DND-41 (cell line): ENCODE measurements around the gene SMIM22.
"Not testable (repeated sequence)": the region's sequence is repeated elsewhere in the genome, so short reads cannot be mapped to it uniquely, and the experiment has no call there.

ENCODE experiments used
- ATAC-seq: fragments of 200-7000 bp; cut with Tn5 transposase; 3 replicates; pipeline ENCODE4 v1.9.1; 2021; ENCODE audit warnings: low read depth; ENCODE audit not compliant: insufficient read depth
- DNase-seq: peaks from one replicate; pipeline ENCODE4 v3.0.0-alpha.2; 2020
- H2AFZ ChIP-seq: 2 replicates; pipeline ENCODE4 v1.6.0; 2012; ENCODE audit warnings: low read depth, low read length
- H3K27ac ChIP-seq: 2 replicates; pipeline ENCODE4 v1.5.1; 2012; ENCODE audit warnings: low read length, inconsistent platforms
- H3K27me3 ChIP-seq: fragments of 200-600 bp; sonication (generic); 2 replicates; pipeline ENCODE4 v1.6.0; 2012; ENCODE audit warnings: low read length, mild to moderate bottlenecking, inconsistent platforms; ENCODE audit not compliant: insufficient read depth, poor library complexity
- H3K36me3 ChIP-seq: 2 replicates; pipeline ENCODE4 v1.5.1; 2012; ENCODE audit warnings: low read length, inconsistent platforms; ENCODE audit not compliant: insufficient read depth
- H3K4me1 ChIP-seq: 2 replicates; pipeline ENCODE4 v1.5.1; 2012; ENCODE audit warnings: mild to moderate bottlenecking, low read length; ENCODE audit not compliant: insufficient read depth
- H3K4me2 ChIP-seq: 2 replicates; pipeline ENCODE4 v1.6.0; 2012; ENCODE audit warnings: mild to moderate bottlenecking, moderate library complexity, low read length, inconsistent platforms; ENCODE audit not compliant: insufficient read depth
- H3K4me3 ChIP-seq, 2 experiments: fragments of 200-600 bp in 1 of 2; shearing (Covaris generic) in 1 of 2; 2 replicates each; pipeline ENCODE4 v1.5.1; 2012 to 2016; ENCODE audit warnings: inconsistent platforms in 2 of 2, low read length in 2 of 2, mild to moderate bottlenecking in 2 of 2, low read depth in 1 of 2, moderate library complexity in 1 of 2
- H3K79me2 ChIP-seq: 2 replicates; pipeline ENCODE4 v1.6.0; 2012; ENCODE audit warnings: low read length, inconsistent platforms; ENCODE audit not compliant: insufficient read depth
- H3K9ac ChIP-seq: 2 replicates; pipeline ENCODE4 v1.6.0; 2012; ENCODE audit warnings: low read depth, mild to moderate bottlenecking, inconsistent platforms, low read length, moderate library complexity
- H3K9me3 ChIP-seq: 2 replicates; pipeline ENCODE4 v1.5.1; 2012; ENCODE audit warnings: low read length, moderate library complexity, mild to moderate bottlenecking, inconsistent platforms; ENCODE audit not compliant: insufficient read depth, severe bottlenecking
- H4K20me1 ChIP-seq: 2 replicates; pipeline ENCODE4 v1.6.0; 2012; ENCODE audit warnings: low read length; ENCODE audit not compliant: insufficient read depth
- CTCF ChIP-seq: IDR thresholded peaks from 2 replicates; pipeline ENCODE4 v1.5.1; 2012; ENCODE audit warnings: borderline replicate concordance, low read length, moderate library complexity, mild to moderate bottlenecking; ENCODE audit not compliant: poor library complexity, severe bottlenecking; ENCODE audit errors: extremely low read depth
- EZH2 ChIP-seq: IDR thresholded peaks from 3 replicates; pipeline ENCODE4 v1.6.1; 2012; ENCODE audit warnings: borderline replicate concordance, low read depth, mild to moderate bottlenecking, moderate library complexity, low read length, inconsistent platforms; ENCODE audit not compliant: severe bottlenecking

Gene SMIM22

GRCh38 chr16:4783251-4783950 is 11.8 kb upstream of the SMIM22 start:
- Histone ChIP-seq H3K9ac (no peak overlapping the region), H3K4me3 (no peak overlapping the region), H3K27me3 (no peaks in the 10 kb centered on the region), H3K79me2 (no peaks in the 10 kb centered on the region), H3K27ac (no peak overlapping the region), H3K36me3 (no peaks in the 10 kb centered on the region), H3K9me3 (no peaks in the 10 kb centered on the region), H3K4me1 (no peaks in the 10 kb centered on the region), H2AFZ (no peak overlapping the region), H4K20me1 (no peaks in the 10 kb centered on the region), H3K4me2 (no peak overlapping the region)
- ATAC-seq, result no peak
- TF ChIP-seq CTCF (no peak), EZH2 (no peak)
- no peak for DNase-seq

GRCh38 chr16:4783951-4784336 is 11.2 kb upstream of the SMIM22 start:
- Histone ChIP-seq H3K9ac (no peak overlapping the region), H2AFZ (no peak overlapping the region), H3K27ac (no peak overlapping the region), H4K20me1 (no peaks in the 10 kb centered on the region), H3K27me3 (no peaks in the 10 kb centered on the region), H3K4me2 (no peak overlapping the region), H3K79me2 (no peaks in the 10 kb centered on the region), H3K4me3 (no peak overlapping the region), H3K36me3 (no peaks in the 10 kb centered on the region), H3K9me3 (no peaks in the 10 kb centered on the region), H3K4me1 (no peaks in the 10 kb centered on the region)
- no peak for TF ChIP-seq EZH2
- TF ChIP-seq CTCF, result no peak
- ATAC-seq (no peak), DNase-seq (no peak)

GRCh38 chr16:4784444-4784987 is 10.7 kb upstream of the SMIM22 start:
- ATAC-seq, result not testable (repeated sequence)

GRCh38 chr16:4785758-4786433 is 9.3 kb upstream of the SMIM22 start:
- H3K79me2 ChIP-seq, result no peaks in the 10 kb centered on the region

More at GRCh38 chr16:4784444-4784987, 10.7 kb upstream of the SMIM22 start:
- not testable (repeated sequence) for H3K4me1 ChIP-seq, H3K4me3 ChIP-seq, H3K9me3 ChIP-seq, H3K36me3 ChIP-seq, H2AFZ ChIP-seq, H4K20me1 ChIP-seq, H3K27ac ChIP-seq, DNase-seq, H3K79me2 ChIP-seq, H3K4me2 ChIP-seq, H3K9ac ChIP-seq, H3K27me3 ChIP-seq

More at GRCh38 chr16:4785758-4786433, 9.3 kb upstream of the SMIM22 start:
- Histone ChIP-seq H2AFZ (no peak overlapping the region), H3K9me3 (no peaks in the 10 kb centered on the region), H3K27me3 (no peaks in the 10 kb centered on the region), H3K4me3 (no peak overlapping the region), H3K9ac (no peak overlapping the region), H3K27ac (no peak overlapping the region), H3K4me1 (no peaks in the 10 kb centered on the region), H4K20me1 (no peaks in the 10 kb centered on the region), H3K36me3 (no peaks in the 10 kb centered on the region), H3K4me2 (no peak overlapping the region)
- TF ChIP-seq CTCF (no peak), EZH2 (no peak)
- DNase-seq, result no peak
- ATAC-seq, result no peak
